T-helper 2 cell treated with Interferon-gamma antibody and Interleukin-4, amounts not matched to agents 100 ng/mL and 5 ng/mL, for 36 hours (primary cell): ENCODE measurements around the gene WNK2. TPM values are rescaled to one million over a fixed set of nuclear protein-coding genes. Genes with fewer than 3 reads are reported as not detected.

Experiments
- intact Hi-C: fragments of 100-400 bp; cut with micrococcal nuclease; formaldehyde crosslinking; loops from one replicate; pipeline ENCODE4 v1.15.1; 2023
- total RNA-seq: library from RNA; stranded (reverse); gene quantifications from 2 replicates; pipeline ENCODE4 v1.2.3, GENCODE V29; 2022

The WNK2 gene
- total RNA-seq, 1 donor from 2014 or later: 0.14 TPM

GRCh38 chr9:93291536-93292287 is 107.8 kb downstream of the WNK2 start:
- intact Hi-C loops: no loop called here

GRCh38 chr9:93292288-93292615 is 108.3 kb downstream of the WNK2 start:
- intact Hi-C loops: no loop called here

GRCh38 chr9:93292664-93293328 is 108.9 kb downstream of the WNK2 start:
- intact Hi-C loops: no loop called here

GRCh38 chr9:93294011-93294410 is 110.1 kb downstream of the WNK2 start:
- intact Hi-C loops: no loop called here

GRCh38 chr9:93295031-93295430 is 111.1 kb downstream of the WNK2 start:
- intact Hi-C loops: no loop called here

- intact Hi-C loops: no loop called here
Observed at GRCh38 chr9:93295456-93296076, 111.6 kb downstream of the WNK2 start.

GRCh38 chr9:93296889-93297480 is 113.0 kb downstream of the WNK2 start:
- intact Hi-C loops: no loop called here

GRCh38 chr9:93297659-93298497 is 113.9 kb downstream of the WNK2 start:
- intact Hi-C loops: no loop called here

- intact Hi-C loops: no loop called here
Observed at GRCh38 chr9:93298498-93299417, 114.8 kb downstream of the WNK2 start.

GRCh38 chr9:93299418-93300174 is 115.7 kb downstream of the WNK2 start:
- intact Hi-C loops: no loop called here

- intact Hi-C loops: no loop called here
Observed at GRCh38 chr9:93300175-93300572, 116.2 kb downstream of the WNK2 start.

GRCh38 chr9:93300585-93301081 is 116.7 kb downstream of the WNK2 start:
- intact Hi-C loops: no loop called here

- intact Hi-C loops: no loop called here
Observed at GRCh38 chr9:93301291-93301811, 117.4 kb downstream of the WNK2 start.

- intact Hi-C loops: loop anchor here (1.0 kb wide), 1 partner anchor 142 kb away; no protein-coding TSS in a partner anchor
Observed at GRCh38 chr9:93301911-93302541, 118.1 kb downstream of the WNK2 start.

- intact Hi-C loops: loop anchor here (1.0 kb wide), 1 partner anchor 142 kb away; no protein-coding TSS in a partner anchor
Observed at GRCh38 chr9:93302586-93303257, 118.8 kb downstream of the WNK2 start.

GRCh38 chr9:93303258-93303771 is 119.4 kb downstream of the WNK2 start:
- intact Hi-C loops: no loop called here

GRCh38 chr9:93303806-93304573 is 120.1 kb downstream of the WNK2 start:
- intact Hi-C loops: no loop called here
